Measurements from ENCODE around the gene CLPSL1. TPM values are rescaled to one million over a fixed set of nuclear protein-coding genes. Genes with fewer than 3 reads are reported as not detected.

CLPSL1 gene
- total and polyA plus RNA-seq, 2 experiments from 2014 or later, result not detected

DNA sequence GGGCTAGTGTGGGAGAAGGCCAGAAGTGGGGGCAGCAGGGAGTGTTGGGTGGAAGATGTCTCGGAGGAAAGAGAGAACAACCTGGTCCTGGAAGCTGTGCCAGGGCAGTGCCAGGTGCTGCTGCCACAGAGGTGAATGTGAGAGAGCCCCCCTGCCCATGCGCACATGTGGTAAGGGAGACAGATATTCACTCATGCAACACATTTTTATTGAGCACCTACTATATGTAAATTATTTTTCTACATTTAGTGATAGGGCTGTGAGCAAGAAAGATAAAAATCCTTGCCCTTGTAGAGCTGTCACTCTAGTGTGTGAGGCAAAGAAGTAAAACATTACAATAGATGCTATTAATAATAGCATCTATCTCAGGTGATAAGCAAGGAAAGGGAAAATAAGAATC, 471 bp downstream of the CLPSL1 start (continued):
- TF ChIP-seq, protein P1, sequence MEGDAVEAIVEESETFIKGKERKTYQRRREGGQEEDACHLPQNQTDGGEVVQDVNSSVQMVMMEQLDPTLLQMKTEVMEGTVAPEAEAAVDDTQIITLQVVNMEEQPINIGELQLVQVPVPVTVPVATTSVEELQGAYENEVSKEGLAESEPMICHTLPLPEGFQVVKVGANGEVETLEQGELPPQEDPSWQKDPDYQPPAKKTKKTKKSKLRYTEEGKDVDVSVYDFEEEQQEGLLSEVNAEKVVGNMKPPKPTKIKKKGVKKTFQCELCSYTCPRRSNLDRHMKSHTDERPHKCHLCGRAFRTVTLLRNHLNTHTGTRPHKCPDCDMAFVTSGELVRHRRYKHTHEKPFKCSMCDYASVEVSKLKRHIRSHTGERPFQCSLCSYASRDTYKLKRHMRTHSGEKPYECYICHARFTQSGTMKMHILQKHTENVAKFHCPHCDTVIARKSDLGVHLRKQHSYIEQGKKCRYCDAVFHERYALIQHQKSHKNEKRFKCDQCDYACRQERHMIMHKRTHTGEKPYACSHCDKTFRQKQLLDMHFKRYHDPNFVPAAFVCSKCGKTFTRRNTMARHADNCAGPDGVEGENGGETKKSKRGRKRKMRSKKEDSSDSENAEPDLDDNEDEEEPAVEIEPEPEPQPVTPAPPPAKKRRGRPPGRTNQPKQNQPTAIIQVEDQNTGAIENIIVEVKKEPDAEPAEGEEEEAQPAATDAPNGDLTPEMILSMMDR (conservative IDR thresholded peaks at IDR 0.05; ENCODE audit: low read depth in 2 of 2), result no peak

DNA sequence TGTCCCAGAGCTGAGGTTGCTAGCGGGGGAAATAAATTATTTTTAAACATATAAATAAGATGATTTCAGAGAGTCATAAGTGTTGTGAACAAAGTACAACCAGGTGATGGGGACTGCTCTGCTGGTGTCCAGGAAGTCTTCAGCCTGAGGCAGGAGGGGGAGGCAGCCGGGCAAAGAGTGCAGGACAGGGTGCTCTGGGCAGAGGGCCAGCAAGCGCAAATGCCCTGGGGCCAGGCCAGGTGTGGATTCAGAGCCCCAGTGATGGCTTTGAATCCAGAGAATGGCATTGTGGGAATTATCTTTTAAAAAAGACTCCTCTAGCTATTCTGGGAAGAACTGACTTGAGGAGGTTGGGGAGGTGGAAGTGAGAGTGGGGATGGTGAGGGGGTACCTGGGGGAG, 1.6 kb downstream of the CLPSL1 start:
- no peaks in the 10 kb centered on the region for H3K4me1 ChIP-seq (ENCODE audit: insufficient read depth)
- Mint-ChIP-seq H3K36me3 (ENCODE audit: low read depth) (no peaks in the 10 kb centered on the region; the same call in 2 of the 3 replicates), H3K27ac (no peak overlapping the region), H3K27me3 (ENCODE audit: insufficient read depth, low read depth, poor library complexity) (peaks cover 8% of the 10 kb centered on the region), H3K4me1 (peaks cover 13% of the 10 kb centered on the region), H3K9me3 (no peaks in the 10 kb centered on the region; the same call in 2 of the 3 replicates), H3K4me3 (no peak overlapping the region)
- no peaks in the 10 kb centered on the region for H4K20me1 ChIP-seq (replicated peaks; ENCODE audit: insufficient read depth)
- H3K79me2 ChIP-seq (replicated peaks; ENCODE audit: insufficient read depth), result no peaks in the 10 kb centered on the region
- no peak overlapping the region for H3K4me2 ChIP-seq
- no peaks in the 10 kb centered on the region for H3K9me2 ChIP-seq (ENCODE audit: insufficient read depth)
- H3K27ac ChIP-seq (ENCODE audit: low read depth), result no peak overlapping the region
- H3K4me3 ChIP-seq, result no peak overlapping the region
- H3F3A ChIP-seq (replicated peaks; ENCODE audit: low read depth), result 0 out of 2 replicates have a peak, but pooled peaks cover 2% of the 10 kb centered on the region
- no peaks in the 10 kb centered on the region for H3K27me3 ChIP-seq (ENCODE audit: insufficient read depth)
- no peak overlapping the region for H2AFZ ChIP-seq
- TF ChIP-seq ZNF331 (CRISPR knock-in tag; IDR thresholded peaks at IDR 0.05; ENCODE audit: low read depth), result no peak
- TF ChIP-seq, protein P1 (conservative IDR thresholded peaks at IDR 0.05; ENCODE audit: low read depth in 2 of 2), result no peak
- no peak for TF ChIP-seq POLR2AphosphoS5 (IDR thresholded peaks at IDR 0.05; ENCODE audit: low read depth)
- TF ChIP-seq ZNF114 (CRISPR knock-in tag; IDR thresholded peaks at IDR 0.05), result no peak
- DNase-seq (ENCODE audit: low spot score) (no peak), ATAC-seq (no peak)
- H3K36me3 ChIP-seq (ENCODE audit: insufficient read depth), result no peaks in the 10 kb centered on the region

DNA sequence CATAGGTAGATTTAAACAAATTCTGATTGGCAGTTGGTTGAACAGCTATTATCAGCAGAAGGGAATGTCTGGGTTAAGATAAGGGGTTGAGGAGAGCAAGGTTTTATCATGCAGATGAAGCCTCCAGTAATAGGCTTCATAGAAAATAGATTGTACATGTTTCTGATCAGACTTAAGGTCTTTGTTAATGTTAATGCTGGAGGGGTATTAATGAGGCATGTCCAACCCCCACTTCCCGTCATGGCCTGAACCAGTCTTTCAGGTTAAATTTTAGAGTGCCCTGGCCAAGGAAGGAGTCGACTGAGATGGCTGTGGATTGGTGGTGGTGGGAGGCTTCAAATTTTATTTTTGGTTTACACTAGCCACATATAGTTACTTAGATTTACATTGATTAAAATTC, 3.4 kb downstream of the CLPSL1 start:
- H3K27me3 Mint-ChIP-seq (ENCODE audit: insufficient read depth, low read depth, poor library complexity), result peaks cover 4% of the 10 kb centered on the region
- no peak for TF ChIP-seq EZH2phosphoT487 (IDR thresholded peaks at IDR 0.05; ENCODE audit: unreplicated experiment)
- Histone ChIP-seq H4K20me1 (replicated peaks; ENCODE audit: insufficient read depth) (no peaks in the 10 kb centered on the region), H2AFZ (no peak overlapping the region), H3K4me1 (ENCODE audit: insufficient read depth) (peaks cover 6% of the 10 kb centered on the region; the same call in 1 of the 2 replicates), H3K9me2 (ENCODE audit: insufficient read depth) (no peaks in the 10 kb centered on the region; the same call in 1 of the 2 replicates), H3K27ac (ENCODE audit: low read depth) (no peak overlapping the region), H3K79me2 (replicated peaks; ENCODE audit: insufficient read depth) (no peaks in the 10 kb centered on the region), H3K4me2 (no peak overlapping the region), H3F3A (replicated peaks; ENCODE audit: low read depth) (0 out of 2 replicates have a peak, but pooled peaks cover 2% of the 10 kb centered on the region), H3K27me3 (ENCODE audit: insufficient read depth) (no peaks in the 10 kb centered on the region), H3K36me3 (ENCODE audit: insufficient read depth) (no peaks in the 10 kb centered on the region), H3K4me3 (no peak overlapping the region)
- no peak overlapping the region for H3K27ac Mint-ChIP-seq
- no peak overlapping the region for H3K4me3 Mint-ChIP-seq
- no peak for DNase-seq (ENCODE audit: low spot score)
- peaks cover 13% of the 10 kb centered on the region for H3K4me1 Mint-ChIP-seq
- H3K36me3 Mint-ChIP-seq (ENCODE audit: low read depth), result no peaks in the 10 kb centered on the region
- ATAC-seq, result no peak
- H3K9me3 Mint-ChIP-seq, result no peaks in the 10 kb centered on the region; the same call in 2 of the 3 replicates

Data from GM23338 (cell line).